Thyroid gland (tissue), 4 donors: ENCODE measurements around the gene FITM1. TPM values are rescaled to one million over a fixed set of nuclear protein-coding genes. Genes with fewer than 3 reads are reported as not detected.

Experiments
- DNase-seq, 2 donors: peaks; one replicate each; pipeline ENCODE4 v3.0.0-alpha.2; 2019
- H3K27ac ChIP-seq, 3 donors: fragments of 200-600 bp; sonication (generic); 1 replicate in 2 of 3; 2 replicates in 1 of 3; pipeline ENCODE4 v1.5.1; 2016 to 2019; ENCODE audit warnings: mild to moderate bottlenecking in 1 of 3, moderate library complexity in 1 of 3
- H3K27me3 ChIP-seq: fragments of 200-600 bp; sonication (generic); one replicate; pipeline ENCODE4 v1.5.1; 2019
- H3K36me3 ChIP-seq, 2 donors: fragments of 200-600 bp; sonication (generic); one replicate each; pipeline ENCODE4 v1.5.1; 2016 to 2019
- H3K4me1 ChIP-seq, 2 donors: fragments of 200-600 bp; sonication (generic); one replicate each; pipeline ENCODE4 v1.5.1; 2017 to 2019
- H3K4me3 ChIP-seq, 3 donors: fragments of 200-600 bp; sonication (generic); replicated peaks in 1 of 3; 1 replicate in 2 of 3; 2 replicates in 1 of 3; pipeline ENCODE4 v1.5.1; 2016; ENCODE audit warnings: mild to moderate bottlenecking in 1 of 3
- H3K9me3 ChIP-seq: fragments of 200-600 bp; sonication (generic); one replicate; pipeline ENCODE4 v1.5.1; 2017
- CTCF ChIP-seq, 6 experiments: fragments of 200-600 bp in 3 of 6; fragments of 450-650 bp in 3 of 6; sonication (generic) in 3 of 6; IDR thresholded peaks; one replicate each; pipeline ENCODE4 v1.5.1; 2016 to 2019; ENCODE audit warnings: antibody characterized with exemption in 6 of 6, mild to moderate bottlenecking in 2 of 6, inconsistent platforms in 1 of 6, moderate library complexity in 1 of 6
- POLR2A ChIP-seq, 2 donors: fragments of 450-650 bp; IDR thresholded peaks; one replicate each; pipeline ENCODE4 v1.6.1; 2017; ENCODE audit warnings: antibody characterized with exemption in 2 of 2, mild to moderate bottlenecking in 2 of 2, moderate library complexity in 1 of 2
- WGBS, 2 donors: methylation state at CpG; one replicate each; pipeline ENCODE4 v1.1.5; 2017; 5-methylcytosine and 5-hydroxymethylcytosine counted together
- intact Hi-C: fragments of 100-400 bp; cut with DNase I; formaldehyde crosslinking; loops from one replicate; pipeline ENCODE4 v1.15.1; 2023
- total RNA-seq, 4 donors: library from RNA; depleted of rRNA; stranded (reverse); fragments of >200 nt; gene quantifications; one replicate each; pipeline ENCODE4 v1.2.3, GENCODE V29; 2016

FITM1 gene
- total RNA-seq, 4 donors from 2014 or later = 0.63 to 3.5 (median 2.7) TPM; not detected in 1

GRCh38 chr14:24088095-24088494 lies 42.4 kb upstream of the FITM1 start:
- no peak for TF ChIP-seq CTCF (IDR thresholded peaks at IDR 0.05)
- H3K27me3 ChIP-seq = no peaks in the 10 kb centered on the region
- DNase-seq = no peak
- H3K36me3 ChIP-seq = no peaks in the 10 kb centered on the region
- H3K27ac ChIP-seq = no peak overlapping the region
- intact Hi-C loops = no loop called here
- no peak overlapping the region for H3K4me3 ChIP-seq
- H3K4me1 ChIP-seq = peaks cover 0 to 9% of the 10 kb centered on the region in 2 donors
- WGBS, 2 donors = 89% methylated on average over 2 of the region's 2 CpGs; no CpG with 5 or more reads in 1 of the 2 donors
- no peaks in the 10 kb centered on the region for H3K9me3 ChIP-seq

GRCh38 chr14:24089890-24090289 lies 40.6 kb upstream of the FITM1 start:
- no peak overlapping the region for H3K27ac ChIP-seq
- WGBS, 2 donors = 84 to 90% methylated on average over 6 of the region's 6 CpGs
- H3K4me1 ChIP-seq = peaks cover under 1 to 19% of the 10 kb centered on the region in 2 donors
- no peak overlapping the region for H3K4me3 ChIP-seq
- intact Hi-C loops = loop anchor here (2.0 kb wide), 1 partner anchor 31 kb away; no protein-coding TSS in a partner anchor
- H3K9me3 ChIP-seq = no peaks in the 10 kb centered on the region
- no peaks in the 10 kb centered on the region for H3K36me3 ChIP-seq
- TF ChIP-seq CTCF (IDR thresholded peaks at IDR 0.05) (no peak), POLR2A (IDR thresholded peaks at IDR 0.05) (no peak)
- no peak for DNase-seq
- H3K27me3 ChIP-seq = no peaks in the 10 kb centered on the region

- Histone ChIP-seq H3K27ac (no peak overlapping the region), H3K9me3 (no peaks in the 10 kb centered on the region), H3K27me3 (no peaks in the 10 kb centered on the region), H3K4me3 (no peak overlapping the region), H3K36me3 (no peaks in the 10 kb centered on the region), H3K4me1 (peaks cover 10 to 29% of the 10 kb centered on the region in 2 donors)
- no peak for DNase-seq
- TF ChIP-seq POLR2A (IDR thresholded peaks at IDR 0.05) = no peak
- no peak for TF ChIP-seq CTCF (IDR thresholded peaks at IDR 0.05)
- intact Hi-C loops = no loop called here
Measured at GRCh38 chr14:24092110-24092504, 38.4 kb upstream of the FITM1 start.

- Histone ChIP-seq H3K36me3 (no peaks in the 10 kb centered on the region), H3K4me3 (no peak overlapping the region), H3K4me1 (peaks cover 10 to 29% of the 10 kb centered on the region in 2 donors), H3K9me3 (no peaks in the 10 kb centered on the region), H3K27ac (peak overlapping the region in 2 of 3 donors; percentile 94 to 99), H3K27me3 (no peaks in the 10 kb centered on the region)
- no peak for DNase-seq
- TF ChIP-seq POLR2A (IDR thresholded peaks at IDR 0.05) (no peak), CTCF (IDR thresholded peaks at IDR 0.05) (no peak)
- intact Hi-C loops = no loop called here
- WGBS, 2 donors = 83 to 89% methylated on average over 4 of the region's 4 CpGs
Measured at GRCh38 chr14:24092505-24093206, 37.8 kb upstream of the FITM1 start.

- Histone ChIP-seq H3K27me3 (no peaks in the 10 kb centered on the region), H3K27ac (peak overlapping the region; percentile 92 to 99 (median 94)), H3K4me1 (peaks cover 10 to 29% of the 10 kb centered on the region in 2 donors), H3K36me3 (peaks cover 0 to 5% of the 10 kb centered on the region in 2 donors), H3K4me3 (peak overlapping the region in 1 of 3 donors; percentile 88), H3K9me3 (no peaks in the 10 kb centered on the region)
- DNase-seq = peak; percentile 29 to 36
- TF ChIP-seq CTCF (IDR thresholded peaks at IDR 0.05) (peak in 1 of 6 experiments; percentile 13), POLR2A (IDR thresholded peaks at IDR 0.05) (no peak)
- intact Hi-C loops = no loop called here
- WGBS, 2 donors = 67 to 75% methylated on average over 19 of the region's 19 CpGs
Measured at GRCh38 chr14:24093207-24093900, 37.1 kb upstream of the FITM1 start.
